ENCODE results near the gene NME2.

DNA sequence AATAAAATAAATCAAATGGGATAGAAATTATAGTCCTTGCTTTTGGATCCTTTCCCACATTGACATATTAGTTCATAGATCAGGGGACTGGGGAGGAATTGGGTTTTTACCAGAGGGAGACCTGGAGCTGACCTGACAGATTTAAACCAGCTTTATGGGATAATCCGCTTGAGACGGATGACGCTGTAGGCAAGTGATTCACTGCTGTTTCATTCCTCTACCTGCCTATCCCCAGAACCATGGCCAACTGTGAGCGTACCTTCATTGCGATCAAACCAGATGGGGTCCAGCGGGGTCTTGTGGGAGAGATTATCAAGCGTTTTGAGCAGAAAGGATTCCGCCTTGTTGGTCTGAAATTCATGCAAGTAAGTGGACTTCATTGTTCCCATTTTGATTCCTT lies 10.8 kb upstream of the NME2 start:
- TF ChIP-seq, protein P1, sequence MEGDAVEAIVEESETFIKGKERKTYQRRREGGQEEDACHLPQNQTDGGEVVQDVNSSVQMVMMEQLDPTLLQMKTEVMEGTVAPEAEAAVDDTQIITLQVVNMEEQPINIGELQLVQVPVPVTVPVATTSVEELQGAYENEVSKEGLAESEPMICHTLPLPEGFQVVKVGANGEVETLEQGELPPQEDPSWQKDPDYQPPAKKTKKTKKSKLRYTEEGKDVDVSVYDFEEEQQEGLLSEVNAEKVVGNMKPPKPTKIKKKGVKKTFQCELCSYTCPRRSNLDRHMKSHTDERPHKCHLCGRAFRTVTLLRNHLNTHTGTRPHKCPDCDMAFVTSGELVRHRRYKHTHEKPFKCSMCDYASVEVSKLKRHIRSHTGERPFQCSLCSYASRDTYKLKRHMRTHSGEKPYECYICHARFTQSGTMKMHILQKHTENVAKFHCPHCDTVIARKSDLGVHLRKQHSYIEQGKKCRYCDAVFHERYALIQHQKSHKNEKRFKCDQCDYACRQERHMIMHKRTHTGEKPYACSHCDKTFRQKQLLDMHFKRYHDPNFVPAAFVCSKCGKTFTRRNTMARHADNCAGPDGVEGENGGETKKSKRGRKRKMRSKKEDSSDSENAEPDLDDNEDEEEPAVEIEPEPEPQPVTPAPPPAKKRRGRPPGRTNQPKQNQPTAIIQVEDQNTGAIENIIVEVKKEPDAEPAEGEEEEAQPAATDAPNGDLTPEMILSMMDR (IDR thresholded peaks at IDR 0.05): no peak
- no peak for TF ChIP-seq POLR2A (IDR thresholded peaks at IDR 0.05)
